Muscle of back (tissue), 11 donors: Measurements from ENCODE around the gene TEK. TPM values are rescaled to one million over a fixed set of nuclear protein-coding genes. Genes with fewer than 3 reads are reported as not detected.

ENCODE experiments used
- DNase-seq, 3 donors: peaks; one replicate each; pipeline versions ENCODE4 v3.0.0 to v3.0.0-alpha.2; 2013
- polyA plus RNA-seq, 10 donors: library from polyadenylated mRNA; unstranded; fragments of 120-200 nt; gene quantifications; one replicate each; pipeline ENCODE4 v1.2.1, GENCODE V29; 2013; ENCODE audit not compliant: insufficient read length in 10 of 10

TEK gene
- polyA plus RNA-seq, 10 donors: 13.4 to 20.7 (median 19.0) TPM

GRCh38 chr9:27168951-27169350 is 59.9 kb downstream of the TEK start:
- no peak for DNase-seq

- DNase-seq: no peak
Measured at GRCh38 chr9:27176971-27177370, 67.9 kb downstream of the TEK start.

DNA sequence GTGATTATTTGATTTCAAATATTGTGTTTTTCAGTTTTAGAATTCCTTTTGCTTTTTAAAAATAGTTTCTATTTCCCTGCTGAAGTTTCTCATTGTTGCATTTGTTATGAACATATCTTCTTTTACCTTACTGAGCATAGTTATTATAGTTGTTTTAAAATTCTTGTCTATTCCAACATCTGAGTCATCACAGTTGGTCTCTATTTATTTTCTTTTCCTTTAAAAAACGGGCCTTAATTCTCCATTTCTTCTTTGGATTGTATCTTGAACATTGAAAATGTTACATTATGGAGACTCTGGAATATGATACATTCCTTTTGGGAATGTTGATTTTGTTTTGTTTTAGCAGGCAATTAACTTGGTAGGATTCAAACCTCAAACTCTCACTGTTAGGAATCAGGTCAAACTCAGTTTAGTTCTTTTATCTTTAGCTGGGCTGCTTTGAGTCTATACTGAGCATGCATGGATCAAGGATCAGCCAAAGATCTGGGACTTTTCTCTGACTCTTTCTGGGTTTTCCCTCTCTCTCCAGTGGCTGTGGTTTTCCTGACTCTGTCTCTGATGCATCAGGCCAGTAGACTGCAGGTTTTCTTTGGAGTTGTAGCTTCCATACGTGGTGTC is 70.3 kb downstream of the TEK start:
- DNase-seq: no peak

GRCh38 chr9:27181381-27181780 is 72.4 kb downstream of the TEK start:
- peak in 1 of 3 donors; percentile 30 for DNase-seq

DNA sequence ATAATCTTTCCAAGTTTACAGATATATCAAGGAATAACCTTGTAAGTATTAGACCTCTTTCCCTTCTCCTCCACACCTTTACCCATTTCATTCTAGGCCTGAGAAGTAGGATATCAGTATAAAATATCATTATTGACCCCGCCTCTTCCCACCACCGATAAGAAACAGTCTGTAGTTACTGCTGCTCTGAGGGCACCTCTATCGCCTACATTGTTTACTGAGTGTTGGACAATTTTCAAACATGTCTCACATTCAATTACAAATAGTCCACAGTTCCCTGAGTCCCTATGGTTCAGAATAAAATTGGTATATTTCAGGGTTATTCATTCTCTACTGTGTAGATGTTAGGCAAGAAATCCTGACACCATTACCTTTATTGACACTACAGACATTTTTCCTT is 73.4 kb downstream of the TEK start:
- no peak for DNase-seq

DNA sequence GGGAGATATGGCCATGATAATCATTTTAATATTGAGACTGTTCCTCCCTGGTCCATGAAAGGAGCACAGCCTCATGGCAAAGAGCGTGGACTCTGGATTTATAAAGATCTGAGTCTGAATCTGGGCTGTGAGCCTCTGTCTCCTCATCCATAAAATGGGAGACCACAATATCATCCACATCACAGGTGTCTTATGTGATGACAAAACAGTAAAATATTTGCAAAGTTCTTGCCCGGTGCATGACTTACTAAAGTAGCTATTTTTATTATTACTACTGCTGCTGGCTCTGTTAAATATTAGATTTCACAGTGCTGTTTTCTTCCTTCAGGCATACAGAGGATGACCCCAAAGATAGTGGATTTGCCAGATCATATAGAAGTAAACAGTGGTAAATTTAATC is 74.1 kb downstream of the TEK start:
- DNase-seq: no peak

- no peak for DNase-seq
Measured at GRCh38 chr9:27183701-27184100, 74.7 kb downstream of the TEK start.

GRCh38 chr9:27184556-27185351 is 75.7 kb downstream of the TEK start:
- DNase-seq: no peak

DNA sequence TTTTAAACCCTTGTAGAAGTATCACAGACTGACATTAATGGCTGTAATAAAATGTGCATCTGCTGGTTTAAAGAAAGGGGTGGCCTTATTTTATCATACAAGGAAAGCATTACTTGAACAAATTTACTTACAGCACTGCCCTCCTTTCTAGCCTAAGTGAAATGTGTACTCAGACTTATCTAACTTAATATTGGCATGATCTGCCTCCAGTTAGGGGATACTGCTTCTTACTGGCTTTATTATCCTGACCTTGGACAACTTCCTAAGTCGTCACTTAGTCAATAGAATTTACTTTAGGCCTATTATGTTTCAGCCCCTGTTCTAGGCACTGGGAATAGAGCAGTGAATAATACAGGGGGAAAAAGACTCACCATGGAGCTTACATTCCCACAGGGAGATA is 79.4 kb downstream of the TEK start:
- no peak for DNase-seq

- no peak for DNase-seq
Measured at GRCh38 chr9:27189426-27189825, 80.4 kb downstream of the TEK start.

DNA sequence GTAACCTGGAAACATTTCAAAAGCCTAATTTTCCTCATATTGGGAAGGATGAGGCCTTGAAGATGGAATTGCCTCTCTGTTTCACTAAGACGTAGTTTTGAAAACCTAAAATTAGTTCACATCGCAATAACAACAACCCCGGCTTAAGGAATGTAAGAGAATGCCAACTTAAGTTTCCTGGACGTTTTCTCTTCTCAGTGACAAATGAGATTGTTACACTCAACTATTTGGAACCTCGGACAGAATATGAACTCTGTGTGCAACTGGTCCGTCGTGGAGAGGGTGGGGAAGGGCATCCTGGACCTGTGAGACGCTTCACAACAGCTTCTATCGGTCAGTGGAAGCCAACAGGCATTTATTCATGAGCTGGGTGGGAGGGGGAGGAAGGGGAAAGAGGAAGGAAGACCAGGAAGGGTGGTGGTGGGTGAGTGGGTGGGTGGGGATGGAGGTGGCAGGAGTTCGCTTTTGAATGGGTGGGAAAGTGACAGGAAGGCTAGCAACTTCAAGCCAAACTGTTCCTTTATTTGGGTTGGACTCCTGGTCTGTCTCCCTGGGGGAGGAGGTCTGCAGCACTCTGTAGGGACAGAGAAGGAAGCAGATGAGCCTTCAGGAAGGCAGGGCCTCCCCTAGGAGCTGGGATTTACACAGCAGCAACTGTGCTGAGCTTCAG is 83.4 kb downstream of the TEK start:
- DNase-seq: no peak

DNA sequence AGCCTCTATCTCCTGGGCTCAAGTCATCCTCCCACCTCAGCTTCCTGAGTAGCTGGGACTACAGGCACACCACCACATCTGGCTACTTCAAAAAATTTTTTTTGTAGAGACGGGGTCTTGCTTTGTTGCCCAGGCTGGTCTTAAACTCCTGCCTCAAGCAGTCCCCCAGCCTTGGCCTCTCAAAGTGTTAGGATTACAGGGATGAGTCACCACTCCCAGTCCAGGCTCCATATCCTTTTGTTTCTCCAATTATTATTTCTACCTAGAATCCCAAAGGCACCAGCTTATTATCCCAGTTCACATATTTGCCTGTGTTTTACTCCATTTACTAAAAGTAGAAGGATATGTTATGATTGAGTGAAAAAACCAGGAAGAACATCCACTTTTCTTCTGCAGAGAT is 84.9 kb downstream of the TEK start:
- no peak for DNase-seq

- peak in 2 of 3 donors; percentile 48 to 77 for DNase-seq
Measured at GRCh38 chr9:27194401-27195091, 85.5 kb downstream of the TEK start.

DNA sequence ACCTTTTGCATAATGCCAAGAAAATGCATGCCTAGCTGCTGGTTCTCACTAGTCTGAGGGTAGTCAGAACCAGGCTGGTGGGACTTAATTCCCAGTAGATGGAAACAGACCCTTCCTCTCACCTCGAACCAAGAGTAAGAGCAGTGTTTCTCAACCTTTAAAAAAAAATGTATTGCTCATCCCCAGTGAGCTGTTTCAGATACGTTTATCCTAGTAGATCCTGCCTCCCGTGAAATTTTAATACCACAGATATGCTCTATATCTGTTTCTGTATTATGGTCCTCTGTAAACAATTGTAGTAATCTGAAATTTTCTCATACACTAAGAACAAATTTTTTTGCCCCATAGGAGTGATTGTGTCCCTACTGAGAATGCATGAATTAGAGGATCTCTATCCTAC is 86.2 kb downstream of the TEK start:
- no peak for DNase-seq

DNA sequence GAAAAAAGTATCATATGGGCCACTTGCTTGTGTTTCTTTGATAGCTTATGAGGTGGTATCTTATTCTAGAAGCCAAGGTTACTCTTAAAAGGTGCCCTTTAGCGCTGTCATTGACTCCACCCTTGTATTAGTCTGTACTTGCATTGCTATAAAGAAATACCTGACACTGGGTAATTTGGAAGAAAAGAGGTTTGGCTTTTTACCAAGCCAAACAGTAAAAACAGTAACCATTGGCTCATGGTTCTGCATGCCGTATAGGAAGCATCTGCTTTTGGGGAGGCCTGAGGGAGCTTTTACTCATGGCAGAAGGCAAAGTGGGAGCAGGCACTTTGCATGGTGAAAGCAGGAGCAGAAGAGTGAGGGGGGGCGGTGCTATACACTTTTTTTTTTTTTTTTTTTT is 87.4 kb downstream of the TEK start:
- no peak for DNase-seq

GRCh38 chr9:27198190-27198589 is 89.2 kb downstream of the TEK start:
- peak; percentile 19 to 41 (median 23) for DNase-seq

DNA sequence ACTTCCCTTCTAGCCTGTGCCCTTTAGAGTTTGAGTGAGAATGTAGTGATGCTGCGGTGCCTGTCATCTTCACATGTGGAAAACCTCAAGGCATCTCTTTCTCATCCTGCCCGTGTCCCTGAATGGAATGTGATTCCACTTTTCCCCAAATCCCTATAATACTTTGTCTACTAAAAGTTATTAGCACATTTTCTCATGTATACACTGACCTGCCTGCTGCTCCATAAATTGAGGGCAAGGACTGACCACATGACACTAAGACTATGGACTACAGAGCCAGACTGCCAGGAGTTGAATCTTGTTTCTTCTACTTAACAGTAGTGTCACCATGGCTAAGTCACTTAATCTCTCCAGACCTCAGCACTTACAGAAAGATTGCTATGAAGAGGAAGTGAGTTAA is 93.0 kb downstream of the TEK start:
- DNase-seq: no peak

DNA sequence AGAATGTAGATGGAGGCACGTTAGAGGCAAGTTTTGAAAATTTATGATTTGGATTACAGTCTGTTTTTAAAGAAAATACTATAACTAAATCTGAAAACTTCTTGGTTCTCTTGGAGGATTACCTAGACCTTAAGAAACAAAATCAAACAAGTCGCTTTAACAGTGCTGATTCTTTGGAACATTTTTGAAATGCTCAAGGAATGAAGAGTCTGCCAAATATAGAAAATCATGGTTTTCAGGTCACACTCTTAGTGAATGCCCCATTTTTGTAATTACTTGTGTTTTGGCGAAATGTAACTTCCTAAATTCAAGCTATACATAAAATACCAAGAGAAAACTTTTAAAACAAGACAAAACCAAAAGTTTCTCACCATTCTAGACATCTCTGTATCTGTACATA is 94.8 kb downstream of the TEK start:
- no peak for DNase-seq

GRCh38 chr9:27204578-27204977 is 95.6 kb downstream of the TEK start:
- DNase-seq: no peak

- DNase-seq: no peak
Measured at GRCh38 chr9:27205198-27205597, 96.2 kb downstream of the TEK start.

GRCh38 chr9:27206041-27206440 is 97.0 kb downstream of the TEK start:
- no peak for DNase-seq

DNA sequence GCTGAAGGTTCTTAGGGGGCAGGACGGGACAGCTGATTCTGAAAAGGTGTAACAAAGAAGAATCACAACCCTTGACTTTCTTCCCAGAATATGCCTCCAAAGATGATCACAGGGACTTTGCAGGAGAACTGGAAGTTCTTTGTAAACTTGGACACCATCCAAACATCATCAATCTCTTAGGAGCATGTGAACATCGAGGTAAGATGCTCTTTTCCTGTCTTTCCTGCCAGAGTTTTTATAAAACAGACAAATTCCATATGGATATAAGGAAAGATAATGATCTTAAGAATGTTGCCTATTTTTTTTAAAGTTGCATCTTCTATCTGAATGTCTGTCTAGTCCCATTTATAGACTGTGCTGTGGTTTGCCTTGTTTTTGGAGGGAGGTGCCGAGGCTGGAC is 100.0 kb downstream of the TEK start:
- no peak for DNase-seq

GRCh38 chr9:27210588-27210987 is 101.6 kb downstream of the TEK start:
- DNase-seq: no peak
